Measurements from ENCODE around the gene LAMP2.

The LAMP2 gene

GRCh38 chrX:120459309-120459708 lies 9.8 kb downstream of the LAMP2 start:
- no peak overlapping the region for H3K4me3 ChIP-seq (ENCODE audit: low read depth, low read length)
- DNase-seq (ENCODE audit: low read depth) = no peak
- no peak for TF ChIP-seq CTCF (conservative IDR thresholded peaks at IDR 0.05; ENCODE audit: low read depth, low read length)

DNA sequence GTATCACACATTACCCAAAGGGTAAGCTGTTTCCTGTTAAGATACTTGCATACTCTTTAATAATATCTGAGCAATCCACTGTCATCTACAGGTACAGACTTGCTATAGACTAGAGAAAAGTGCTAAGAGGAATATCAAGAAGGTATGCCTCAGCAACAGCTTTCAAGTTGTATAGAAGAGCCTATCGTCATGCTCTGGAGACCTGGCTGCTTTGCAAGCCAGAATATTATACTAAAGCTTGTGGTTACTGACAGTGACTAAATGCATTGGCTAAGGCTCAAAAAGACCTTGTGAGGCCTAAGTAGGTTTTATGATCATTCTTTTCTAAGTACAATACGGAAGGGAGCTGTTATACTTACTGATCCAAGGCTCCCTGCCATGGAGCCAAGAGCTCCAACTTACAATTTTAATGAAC lies 11.3 kb downstream of the LAMP2 start:
- peak; percentile 90 for DNase-seq (ENCODE audit: low read depth)
- H3K4me3 ChIP-seq (ENCODE audit: low read depth, low read length) = no peak overlapping the region

GRCh38 chrX:120456973-120457372 lies 12.1 kb downstream of the LAMP2 start:
- no peak for TF ChIP-seq CTCF (conservative IDR thresholded peaks at IDR 0.05; ENCODE audit: low read depth, low read length)
- DNase-seq (ENCODE audit: low read depth) = peak; percentile 33
- no peak overlapping the region for H3K4me3 ChIP-seq (ENCODE audit: low read depth, low read length)

More for the DNA sequence above, 11.3 kb downstream of the LAMP2 start:
- TF ChIP-seq CTCF (conservative IDR thresholded peaks at IDR 0.05; ENCODE audit: low read depth, low read length) = no peak

- no peak overlapping the region for H3K4me3 ChIP-seq (ENCODE audit: low read depth, low read length)
- no peak for TF ChIP-seq CTCF (conservative IDR thresholded peaks at IDR 0.05; ENCODE audit: low read depth, low read length)
- DNase-seq (ENCODE audit: low read depth) = peak; percentile 45
These were observed 15.1 kb downstream of the LAMP2 start for GRCh38 chrX:120453985-120454384.

- DNase-seq (ENCODE audit: low read depth) = peak; percentile 63
- no peak overlapping the region for H3K4me3 ChIP-seq (ENCODE audit: low read depth, low read length)
- TF ChIP-seq CTCF (conservative IDR thresholded peaks at IDR 0.05; ENCODE audit: low read depth, low read length) = peak; percentile 68
These were observed 17.0 kb downstream of the LAMP2 start for GRCh38 chrX:120452131-120452530.

DNA sequence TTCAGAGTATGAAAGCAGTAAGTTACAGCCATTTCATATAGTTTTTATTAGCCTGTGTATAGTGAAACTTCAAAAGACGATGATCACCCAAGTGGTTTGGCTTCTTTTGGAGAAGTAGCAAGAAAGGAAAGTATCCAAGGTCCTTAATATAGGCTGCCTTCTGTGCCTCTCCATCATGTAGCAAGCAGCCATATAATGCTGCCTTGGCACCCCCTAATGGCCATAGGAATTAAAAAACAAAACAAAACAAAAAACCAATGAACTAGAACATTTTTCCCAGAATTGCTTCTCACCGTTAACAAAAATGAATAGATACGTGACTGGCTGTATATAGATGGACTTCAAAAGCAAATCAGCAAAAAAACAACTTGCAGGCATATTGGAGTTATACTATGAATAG lies 18.9 kb downstream of the LAMP2 start:
- peak; percentile 40 for DNase-seq (ENCODE audit: low read depth)
- no peak overlapping the region for H3K4me3 ChIP-seq (ENCODE audit: low read depth, low read length)
- TF ChIP-seq CTCF (conservative IDR thresholded peaks at IDR 0.05; ENCODE audit: low read depth, low read length) = peak; percentile 48

DNA sequence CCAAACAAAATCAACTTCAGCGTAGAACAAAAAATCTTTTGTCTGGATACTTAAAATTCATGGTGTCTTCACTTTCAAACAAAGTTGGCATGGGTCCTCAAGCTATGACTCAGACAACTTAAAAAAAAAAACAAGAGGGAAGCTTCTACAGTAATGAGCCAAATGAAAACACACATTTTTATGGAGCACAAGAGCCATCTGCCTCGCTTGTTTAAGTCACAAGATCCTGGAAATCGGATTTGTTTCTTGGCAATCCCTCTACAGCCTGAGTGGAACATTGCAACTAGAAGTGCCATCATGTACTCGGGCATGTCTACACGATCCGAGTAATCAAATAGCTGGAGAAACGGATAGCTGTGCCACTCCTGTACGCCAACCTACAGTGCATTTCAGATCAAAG lies 22.6 kb downstream of the LAMP2 start:
- peak; percentile 6 for TF ChIP-seq CTCF (conservative IDR thresholded peaks at IDR 0.05; ENCODE audit: low read depth, low read length)
- DNase-seq (ENCODE audit: low read depth) = peak; percentile 72
- H3K4me3 ChIP-seq (ENCODE audit: low read depth, low read length) = no peak overlapping the region

Measured in choroid plexus epithelial cell (primary cell).